ENCODE measurements around the gene NOS1AP. TPM values are rescaled to one million over a fixed set of nuclear protein-coding genes. Genes with fewer than 3 reads are reported as not detected.
"Not testable (repeated sequence)": the region's sequence is repeated elsewhere in the genome, so short reads cannot be mapped to it uniquely, and the experiment has no call there.

Gene NOS1AP
- total RNA-seq, 4 donors from 2014 or later = 0.99 to 9.0 (median 4.0) TPM

GRCh38 chr1:162407539-162407938 is 338.0 kb downstream of the NOS1AP start:
- no peak for DNase-seq (ENCODE audit: extremely low spot score)
- Histone ChIP-seq H3K36me3 (no peaks in the 10 kb centered on the region), H3K4me1 (no peaks in the 10 kb centered on the region), H3K4me3 (no peak overlapping the region), H3K27ac (replicated peaks in 1 of 4) (no peak overlapping the region), H3K27me3 (peaks cover 0 to 6% (median 0%) of the 10 kb centered on the region in 4 donors), H3K9me3 (no peaks in the 10 kb centered on the region)
- intact Hi-C loops (cut with DNase I) = no loop called here
- TF ChIP-seq CTCF (IDR thresholded peaks at IDR 0.05) (no peak), POLR2A (IDR thresholded peaks at IDR 0.05; ENCODE audit: low read depth) (no peak), POLR2AphosphoS5 (IDR thresholded peaks at IDR 0.05) (no peak), EP300 (IDR thresholded peaks at IDR 0.05) (no peak)
- WGBS = 90% methylated on average over 1 of the region's 1 CpG

- H3K27ac ChIP-seq (replicated peaks in 1 of 4) = no peak within 1 kb of the TSS
- no peaks in the 10 kb centered on the region for H3K36me3 ChIP-seq
- WGBS = 69% methylated on average over 2 of the region's 3 CpGs
- peaks cover 0 to 6% (median 0%) of the 10 kb centered on the region in 4 donors for H3K27me3 ChIP-seq
- TF ChIP-seq EP300 (IDR thresholded peaks at IDR 0.05) (no peak), POLR2AphosphoS5 (IDR thresholded peaks at IDR 0.05) (no peak), CTCF (IDR thresholded peaks at IDR 0.05) (no peak), POLR2A (IDR thresholded peaks at IDR 0.05; ENCODE audit: low read depth) (no peak)
- no peak for DNase-seq (ENCODE audit: extremely low spot score)
- no peaks in the 10 kb centered on the region for H3K4me1 ChIP-seq
- no peaks in the 10 kb centered on the region for H3K9me3 ChIP-seq
- intact Hi-C loops (cut with DNase I) = no loop called here
- H3K4me3 ChIP-seq = no peak within 1 kb of the TSS
Measured at GRCh38 chr1:162412002-162412401, 342.5 kb downstream of the NOS1AP start, which contains the start of gene SH2D1B. SH2D1B (minus strand) TSS chr1:162412136; CDS start chr1:162412016, 120 bp downstream.

- H3K27ac ChIP-seq (replicated peaks in 1 of 4) = no peak overlapping the region
- no peak for DNase-seq (ENCODE audit: extremely low spot score)
- no peaks in the 10 kb centered on the region for H3K9me3 ChIP-seq
- intact Hi-C loops (cut with DNase I) = no loop called here
- H3K36me3 ChIP-seq = no peaks in the 10 kb centered on the region
- TF ChIP-seq POLR2A (IDR thresholded peaks at IDR 0.05; ENCODE audit: low read depth) (no peak), CTCF (IDR thresholded peaks at IDR 0.05) (no peak), EP300 (IDR thresholded peaks at IDR 0.05) (no peak), POLR2AphosphoS5 (IDR thresholded peaks at IDR 0.05) (no peak)
- no peak overlapping the region for H3K4me3 ChIP-seq
- H3K27me3 ChIP-seq = peaks cover 0 to 6% (median 0%) of the 10 kb centered on the region in 4 donors
- no peaks in the 10 kb centered on the region for H3K4me1 ChIP-seq
Measured at GRCh38 chr1:162416215-162416614, 346.7 kb downstream of the NOS1AP start.

GRCh38 chr1:162416909-162417308 is 347.4 kb downstream of the NOS1AP start:
- Histone ChIP-seq H3K27ac (replicated peaks in 1 of 4) (no peak overlapping the region), H3K36me3 (no peaks in the 10 kb centered on the region), H3K4me1 (no peaks in the 10 kb centered on the region), H3K9me3 (no peaks in the 10 kb centered on the region), H3K4me3 (no peak overlapping the region), H3K27me3 (no peaks in the 10 kb centered on the region)
- intact Hi-C loops (cut with DNase I) = no loop called here
- DNase-seq (ENCODE audit: extremely low spot score) = no peak
- no peak for TF ChIP-seq CTCF (IDR thresholded peaks at IDR 0.05)
- TF ChIP-seq POLR2AphosphoS5 (IDR thresholded peaks at IDR 0.05) = no peak
- TF ChIP-seq POLR2A (IDR thresholded peaks at IDR 0.05; ENCODE audit: low read depth) = no peak
- TF ChIP-seq EP300 (IDR thresholded peaks at IDR 0.05) = no peak
- WGBS = 83% methylated on average over 2 of the region's 2 CpGs

GRCh38 chr1:162417650-162418049 is 348.2 kb downstream of the NOS1AP start:
- intact Hi-C loops (cut with DNase I) = no loop called here
- TF ChIP-seq POLR2AphosphoS5 (IDR thresholded peaks at IDR 0.05) (no peak), EP300 (IDR thresholded peaks at IDR 0.05) (no peak), POLR2A (IDR thresholded peaks at IDR 0.05; ENCODE audit: low read depth) (no peak), CTCF (IDR thresholded peaks at IDR 0.05) (no peak)
- no peaks in the 10 kb centered on the region for H3K9me3 ChIP-seq
- no peaks in the 10 kb centered on the region for H3K27me3 ChIP-seq
- DNase-seq (ENCODE audit: extremely low spot score) = no peak
- no peak overlapping the region for H3K27ac ChIP-seq (replicated peaks in 1 of 4)
- H3K36me3 ChIP-seq = no peaks in the 10 kb centered on the region
- H3K4me1 ChIP-seq = no peaks in the 10 kb centered on the region
- 92% methylated on average over 7 of the region's 7 CpGs for WGBS
- H3K4me3 ChIP-seq = no peak overlapping the region

- H3K4me1 ChIP-seq; intact Hi-C loops (cut with DNase I): not testable (repeated sequence)
- 82% methylated on average over 7 of the region's 7 CpGs for WGBS
Measured at GRCh38 chr1:162418584-162418983, 349.1 kb downstream of the NOS1AP start.

GRCh38 chr1:162419450-162419931 is 350.0 kb downstream of the NOS1AP start:
- H3K36me3 ChIP-seq; H3K27me3 ChIP-seq; DNase-seq (ENCODE audit: extremely low spot score); H3K27ac ChIP-seq (replicated peaks in 1 of 4); H3K4me1 ChIP-seq; H3K9me3 ChIP-seq; intact Hi-C loops (cut with DNase I); H3K4me3 ChIP-seq: not testable (repeated sequence)
- 84% methylated on average over 9 of the region's 9 CpGs for whole genome bisulfite sequencing

More at GRCh38 chr1:162418584-162418983, 349.1 kb downstream of the NOS1AP start:
- not testable (repeated sequence) for H3K27ac ChIP-seq (replicated peaks in 1 of 4); H3K27me3 ChIP-seq; H3K36me3 ChIP-seq; DNase-seq (ENCODE audit: extremely low spot score); H3K4me3 ChIP-seq; H3K9me3 ChIP-seq

Data from esophagus muscularis mucosa (tissue), 4 donors.